ENCODE data around the gene TMEM220.

The TMEM220 gene

GRCh38 chr17:10724546-10725195 is 5.2 kb downstream of the TMEM220 start:
- Histone ChIP-seq H3K27ac (ENCODE audit: low read length) (no peak overlapping the region), H3K9ac (ENCODE audit: low read length) (no peak overlapping the region), H3K4me3 (ENCODE audit: low read length) (no peak overlapping the region), H3K4me2 (ENCODE audit: low read depth, low read length) (no peak overlapping the region), H3K27me3 (replicated peaks; ENCODE audit: insufficient read depth, low read length) (no peaks in the 10 kb centered on the region; the same call in 1 of the 2 replicates), H3K36me3 (replicated peaks; ENCODE audit: insufficient read depth, low read length) (no peaks in the 10 kb centered on the region), H3K4me1 (ENCODE audit: low read length) (no peaks in the 10 kb centered on the region), H4K20me1 (ENCODE audit: insufficient read depth, low read length) (no peaks in the 10 kb centered on the region), H3F3A (ENCODE audit: insufficient read depth, low read length) (no peaks in the 10 kb centered on the region), H2AFZ (ENCODE audit: low read length) (no peak overlapping the region), H3K9me3 (replicated peaks; ENCODE audit: insufficient read depth, low read length) (no peaks in the 10 kb centered on the region), H3K9me2 (replicated peaks; ENCODE audit: insufficient read depth, low read length) (no peaks in the 10 kb centered on the region), H3K79me2 (ENCODE audit: low read length) (no peaks in the 10 kb centered on the region)
- no peak for DNase-seq
- TF ChIP-seq EZH2 (optimal IDR thresholded peaks at IDR 0.05; ENCODE audit: low read depth, low read length) (no peak), EZH2phosphoT487 (IDR thresholded peaks at IDR 0.05; ENCODE audit: low read length) (no peak), CTCF (IDR thresholded peaks at IDR 0.05; ENCODE audit: low read length) (no peak)

- no peak for DNase-seq
- no peaks in the 10 kb centered on the region for H3K36me3 ChIP-seq (replicated peaks; ENCODE audit: insufficient read depth, low read length)
- H3K4me2 ChIP-seq (ENCODE audit: low read depth, low read length), result no peak overlapping the region
- no peak for TF ChIP-seq CTCF (IDR thresholded peaks at IDR 0.05; ENCODE audit: low read length)
- no peak for TF ChIP-seq EZH2phosphoT487 (IDR thresholded peaks at IDR 0.05; ENCODE audit: low read length)
- no peak for TF ChIP-seq EZH2 (optimal IDR thresholded peaks at IDR 0.05; ENCODE audit: low read depth, low read length)
- no peak overlapping the region for H3K4me3 ChIP-seq (ENCODE audit: low read length)
- H3K79me2 ChIP-seq (ENCODE audit: low read length), result no peaks in the 10 kb centered on the region
- no peaks in the 10 kb centered on the region for H3K9me2 ChIP-seq (replicated peaks; ENCODE audit: insufficient read depth, low read length)
- no peaks in the 10 kb centered on the region for H3K4me1 ChIP-seq (ENCODE audit: low read length)
- no peak overlapping the region for H3K9ac ChIP-seq (ENCODE audit: low read length)
- H4K20me1 ChIP-seq (ENCODE audit: insufficient read depth, low read length), result no peaks in the 10 kb centered on the region
- no peak overlapping the region for H2AFZ ChIP-seq (ENCODE audit: low read length)
- no peaks in the 10 kb centered on the region for H3K9me3 ChIP-seq (replicated peaks; ENCODE audit: insufficient read depth, low read length)
- H3K27me3 ChIP-seq (replicated peaks; ENCODE audit: insufficient read depth, low read length), result no peaks in the 10 kb centered on the region
- no peak overlapping the region for H3K27ac ChIP-seq (ENCODE audit: low read length)
- no peaks in the 10 kb centered on the region for H3F3A ChIP-seq (ENCODE audit: insufficient read depth, low read length)
Measured at GRCh38 chr17:10718547-10718946, 11.3 kb downstream of the TMEM220 start.

- DNase-seq, result no peak
- Histone ChIP-seq H3K4me2 (ENCODE audit: low read depth, low read length) (no peak overlapping the region), H3K9me2 (replicated peaks; ENCODE audit: insufficient read depth, low read length) (no peaks in the 10 kb centered on the region), H3K9ac (ENCODE audit: low read length) (no peak overlapping the region), H3K27me3 (replicated peaks; ENCODE audit: insufficient read depth, low read length) (no peaks in the 10 kb centered on the region), H3F3A (ENCODE audit: insufficient read depth, low read length) (no peaks in the 10 kb centered on the region), H3K79me2 (ENCODE audit: low read length) (no peaks in the 10 kb centered on the region), H3K9me3 (replicated peaks; ENCODE audit: insufficient read depth, low read length) (no peaks in the 10 kb centered on the region), H4K20me1 (ENCODE audit: insufficient read depth, low read length) (no peaks in the 10 kb centered on the region), H2AFZ (ENCODE audit: low read length) (no peak overlapping the region), H3K36me3 (replicated peaks; ENCODE audit: insufficient read depth, low read length) (0 out of 2 replicates have a peak, but pooled peaks cover 1% of the 10 kb centered on the region), H3K4me3 (ENCODE audit: low read length) (no peak overlapping the region), H3K4me1 (ENCODE audit: low read length) (no peaks in the 10 kb centered on the region), H3K27ac (ENCODE audit: low read length) (no peak overlapping the region)
- no peak for TF ChIP-seq EZH2 (optimal IDR thresholded peaks at IDR 0.05; ENCODE audit: low read depth, low read length)
- no peak for TF ChIP-seq EZH2phosphoT487 (IDR thresholded peaks at IDR 0.05; ENCODE audit: low read length)
- no peak for TF ChIP-seq CTCF (IDR thresholded peaks at IDR 0.05; ENCODE audit: low read length)
Measured at GRCh38 chr17:10716218-10716617, 13.6 kb downstream of the TMEM220 start.

Measured in MM.1S (cell line).